Right lobe of liver (tissue), 4 donors: ENCODE data around the gene ACOT6.
"Not testable (repeated sequence)": the region's sequence is repeated elsewhere in the genome, so short reads cannot be mapped to it uniquely, and the experiment has no call there.

Source experiments
- POLR2A ChIP-seq: fragments of 450-650 bp; IDR thresholded peaks from one replicate; pipeline ENCODE4 v1.6.1; 2017; ENCODE audit warnings: antibody characterized with exemption, mild to moderate bottlenecking
- TF ChIP-seq, protein P1 (sequence below), 4 donors: fragments of 200-600 bp in 3 of 4; fragments of 450-650 bp in 1 of 4; IDR thresholded peaks; one replicate each; pipeline versions ENCODE4 v1.5.1 to v1.8.0; 2016 to 2022; ENCODE audit warnings: antibody characterized with exemption in 4 of 4, mild to moderate bottlenecking in 2 of 4
- donor health status: DM: no; HTN: no; CAD: no.
- donor health status: DM: no; HTN: no; CAD: no.
- donor health status: DM: no; HTN: yes; CAD: no.

DNA sequence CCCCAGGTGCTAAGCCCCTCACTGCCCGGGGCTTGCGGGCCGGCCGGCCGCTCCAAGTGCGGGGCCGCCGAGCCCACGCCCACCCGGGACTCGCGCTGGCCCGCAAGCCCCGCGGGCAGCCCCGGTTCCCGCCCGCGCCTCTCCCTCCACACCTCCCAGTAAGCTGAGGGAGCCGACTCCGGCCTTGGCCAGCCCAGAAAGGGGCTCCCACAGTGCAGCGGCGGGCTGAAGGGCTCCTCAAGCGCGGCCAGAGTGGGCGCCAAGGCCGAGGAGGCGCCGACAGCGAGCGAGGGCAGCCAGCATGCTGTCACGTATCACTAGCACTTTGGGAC lies 21.7 kb upstream of the ACOT6 start:
- TF ChIP-seq, protein P1, sequence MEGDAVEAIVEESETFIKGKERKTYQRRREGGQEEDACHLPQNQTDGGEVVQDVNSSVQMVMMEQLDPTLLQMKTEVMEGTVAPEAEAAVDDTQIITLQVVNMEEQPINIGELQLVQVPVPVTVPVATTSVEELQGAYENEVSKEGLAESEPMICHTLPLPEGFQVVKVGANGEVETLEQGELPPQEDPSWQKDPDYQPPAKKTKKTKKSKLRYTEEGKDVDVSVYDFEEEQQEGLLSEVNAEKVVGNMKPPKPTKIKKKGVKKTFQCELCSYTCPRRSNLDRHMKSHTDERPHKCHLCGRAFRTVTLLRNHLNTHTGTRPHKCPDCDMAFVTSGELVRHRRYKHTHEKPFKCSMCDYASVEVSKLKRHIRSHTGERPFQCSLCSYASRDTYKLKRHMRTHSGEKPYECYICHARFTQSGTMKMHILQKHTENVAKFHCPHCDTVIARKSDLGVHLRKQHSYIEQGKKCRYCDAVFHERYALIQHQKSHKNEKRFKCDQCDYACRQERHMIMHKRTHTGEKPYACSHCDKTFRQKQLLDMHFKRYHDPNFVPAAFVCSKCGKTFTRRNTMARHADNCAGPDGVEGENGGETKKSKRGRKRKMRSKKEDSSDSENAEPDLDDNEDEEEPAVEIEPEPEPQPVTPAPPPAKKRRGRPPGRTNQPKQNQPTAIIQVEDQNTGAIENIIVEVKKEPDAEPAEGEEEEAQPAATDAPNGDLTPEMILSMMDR (IDR thresholded peaks at IDR 0.05) = not testable (repeated sequence)
- TF ChIP-seq POLR2A = not testable (repeated sequence)
